ENCODE data around the gene SRP9.
"Not testable (repeated sequence)": the region's sequence is repeated elsewhere in the genome, so short reads cannot be mapped to it uniquely, and the experiment has no call there.

Gene SRP9

GRCh38 chr1:225777058-225777582, 506 bp upstream of the SRP9 start:
- DNase-seq = peak; percentile 70

- no peak for DNase-seq
Observed at GRCh38 chr1:225778337-225778669, 677 bp downstream of the SRP9 start.

DNA sequence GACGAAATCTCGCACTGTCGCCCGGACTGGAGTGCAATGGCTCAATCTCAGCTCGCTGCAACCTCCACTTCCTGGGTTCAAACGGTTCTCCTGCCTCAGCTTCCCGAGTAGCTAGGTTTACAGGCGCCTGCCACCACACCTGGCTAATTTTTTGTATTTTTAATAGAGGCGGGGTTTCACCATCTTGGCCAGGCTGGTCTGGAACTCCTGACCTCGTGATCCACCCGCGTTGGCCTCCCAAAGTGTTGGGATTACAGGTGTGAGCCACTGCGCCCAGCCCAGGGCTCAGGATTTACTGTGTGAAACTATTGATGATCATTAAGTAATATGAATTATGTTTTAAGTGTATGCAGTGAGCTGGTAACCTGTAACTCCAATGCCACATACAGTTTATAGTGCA, 1.5 kb downstream of the SRP9 start:
- DNase-seq = not testable (repeated sequence)

DNA sequence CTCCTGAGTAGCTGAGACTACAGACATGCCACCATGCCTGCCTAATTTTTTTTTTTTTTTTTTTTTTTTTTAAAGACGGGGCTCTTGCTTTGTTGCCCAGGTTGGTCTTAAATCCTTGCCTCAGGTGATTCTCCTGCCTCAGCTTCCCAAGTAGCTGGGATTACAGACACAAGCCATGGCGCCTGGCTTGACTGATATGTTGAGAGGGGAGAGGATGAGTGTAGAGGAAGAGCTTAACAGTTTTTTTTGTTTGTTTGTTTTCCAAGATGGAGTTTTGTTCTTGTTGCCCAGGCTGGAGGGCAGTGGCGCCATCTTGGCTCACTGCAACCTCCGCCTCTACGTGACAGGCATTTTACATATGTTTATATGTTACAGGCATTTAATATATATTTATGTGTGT, 2.5 kb downstream of the SRP9 start:
- DNase-seq = no peak

DNA sequence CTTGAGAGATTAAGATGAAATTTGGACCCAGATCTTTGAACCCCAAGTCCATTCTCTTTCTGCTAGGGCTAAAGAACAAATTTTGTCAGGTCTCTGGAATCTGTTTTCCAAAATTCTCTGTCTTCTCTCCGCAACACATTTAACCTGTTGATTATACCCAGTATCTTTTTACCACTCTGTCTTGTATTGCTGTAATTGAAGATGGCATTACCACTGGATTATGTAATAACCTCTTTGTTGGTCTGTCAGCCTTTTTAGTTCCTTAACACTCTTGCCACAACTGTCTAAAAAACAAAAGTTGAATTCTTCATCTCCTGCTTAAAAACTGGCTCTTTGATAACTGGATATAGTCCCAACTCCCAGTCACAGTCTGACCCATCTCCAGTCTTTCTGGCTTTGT, 3.0 kb downstream of the SRP9 start:
- DNase-seq = no peak

GRCh38 chr1:225789142-225789541, 11.5 kb downstream of the SRP9 start:
- DNase-seq = not testable (repeated sequence)

GRCh38 chr1:225794954-225795353, 17.3 kb downstream of the SRP9 start:
- DNase-seq = no peak

GRCh38 chr1:225796097-225796496, 18.5 kb downstream of the SRP9 start:
- not testable (repeated sequence) for DNase-seq

DNA sequence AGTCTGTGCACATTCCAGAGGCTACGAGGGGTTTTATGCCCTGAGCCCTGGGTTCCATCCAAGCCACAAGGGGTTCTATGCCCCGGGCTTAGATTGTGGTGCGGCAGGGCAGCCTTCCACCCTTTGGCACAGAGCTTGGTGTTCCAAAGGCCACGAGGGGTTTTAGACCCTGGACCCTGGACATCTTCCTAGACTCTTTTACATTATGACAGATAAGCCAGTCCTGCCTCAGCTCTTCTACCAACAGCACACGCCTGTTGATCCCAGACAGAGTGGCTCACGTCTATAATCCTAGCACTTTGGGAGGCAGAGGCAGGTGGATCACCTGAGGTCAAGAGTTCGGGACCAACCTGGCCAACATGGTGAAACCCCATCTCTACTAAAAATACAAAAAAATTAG, 23.5 kb downstream of the SRP9 start:
- not testable (repeated sequence) for DNase-seq

DNA sequence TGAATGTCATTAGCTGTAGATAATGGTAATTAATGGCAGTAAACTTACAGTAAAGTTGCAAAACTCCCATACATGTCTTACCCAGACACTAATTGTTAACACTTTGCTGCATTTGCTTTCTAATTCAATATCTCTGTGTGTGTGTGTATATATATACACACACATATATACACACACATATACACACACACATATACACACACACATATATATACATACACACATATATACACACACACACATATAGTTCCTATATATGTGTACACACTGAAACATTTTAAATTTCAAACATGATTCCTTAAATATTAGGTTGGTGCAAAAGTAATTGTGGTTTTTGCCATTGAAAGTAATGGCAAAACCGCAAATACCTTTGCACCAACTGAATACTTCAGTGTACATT, 28.6 kb downstream of the SRP9 start:
- DNase-seq = no peak

DNA sequence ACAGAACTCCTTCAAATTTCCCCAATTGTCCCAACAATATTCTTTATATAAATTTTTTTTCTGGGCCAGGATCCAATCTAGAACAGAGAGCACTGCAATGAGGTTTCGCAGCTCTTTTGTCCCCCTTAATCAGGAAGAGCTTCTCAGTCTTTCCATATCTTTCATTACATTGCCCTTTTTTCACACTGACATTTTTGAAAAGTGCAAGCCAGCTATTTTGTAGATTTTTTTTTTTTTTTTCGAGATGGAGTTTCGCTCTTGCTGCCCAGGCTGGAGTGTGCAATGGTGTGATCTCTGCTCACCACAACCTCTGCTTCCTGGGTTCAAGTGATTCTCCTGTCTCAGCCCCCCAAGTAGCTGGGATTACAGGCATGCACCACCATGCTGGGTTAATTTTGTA, 29.1 kb downstream of the SRP9 start:
- not testable (repeated sequence) for DNase-seq

GRCh38 chr1:225808136-225808535, 30.5 kb downstream of the SRP9 start:
- no peak for DNase-seq

DNA sequence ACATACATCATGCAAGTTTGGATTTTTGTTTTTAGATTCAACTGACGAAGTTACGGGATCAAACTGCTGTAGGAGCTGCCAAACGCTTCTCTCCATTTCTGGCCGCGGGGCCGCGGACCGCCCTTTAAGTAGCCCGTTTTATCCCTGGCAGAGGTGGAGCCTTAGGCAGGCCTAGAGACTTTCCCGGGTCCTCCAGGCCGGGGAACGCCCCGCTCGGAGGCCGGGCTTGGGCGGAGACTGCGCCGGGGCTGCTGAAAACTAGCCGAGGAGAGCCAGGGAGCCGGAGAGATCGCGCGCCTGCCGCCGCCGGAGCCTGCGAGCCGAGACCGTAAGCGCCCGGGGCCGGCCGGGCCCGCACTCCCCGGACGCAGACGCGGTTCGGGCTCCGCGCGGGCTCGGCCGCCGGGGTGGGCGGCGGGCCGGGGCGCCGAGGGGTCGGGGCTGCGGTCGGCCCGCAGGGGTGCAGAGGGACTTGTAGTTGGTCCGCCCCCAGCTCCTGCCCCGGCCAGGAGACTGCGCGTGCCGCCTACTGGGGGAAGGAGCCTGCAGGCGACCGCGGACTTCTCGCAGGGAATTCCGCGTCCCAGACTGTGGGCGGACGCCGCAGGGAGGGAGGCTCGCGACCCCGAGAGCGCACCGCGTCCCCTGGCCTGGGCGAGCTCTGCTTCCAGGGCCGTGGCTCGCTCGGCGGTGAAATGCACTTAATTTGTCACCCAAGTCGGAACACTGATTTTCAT, 32.4 kb downstream of the SRP9 start, which contains the start of gene EPHX1:
EPHX1 (plus strand) TSS at position 283 of the 737 bp plus-strand sequence. CDS start 18,606 bp downstream, outside the sequence.
- DNase-seq = peak; percentile 87

DNA sequence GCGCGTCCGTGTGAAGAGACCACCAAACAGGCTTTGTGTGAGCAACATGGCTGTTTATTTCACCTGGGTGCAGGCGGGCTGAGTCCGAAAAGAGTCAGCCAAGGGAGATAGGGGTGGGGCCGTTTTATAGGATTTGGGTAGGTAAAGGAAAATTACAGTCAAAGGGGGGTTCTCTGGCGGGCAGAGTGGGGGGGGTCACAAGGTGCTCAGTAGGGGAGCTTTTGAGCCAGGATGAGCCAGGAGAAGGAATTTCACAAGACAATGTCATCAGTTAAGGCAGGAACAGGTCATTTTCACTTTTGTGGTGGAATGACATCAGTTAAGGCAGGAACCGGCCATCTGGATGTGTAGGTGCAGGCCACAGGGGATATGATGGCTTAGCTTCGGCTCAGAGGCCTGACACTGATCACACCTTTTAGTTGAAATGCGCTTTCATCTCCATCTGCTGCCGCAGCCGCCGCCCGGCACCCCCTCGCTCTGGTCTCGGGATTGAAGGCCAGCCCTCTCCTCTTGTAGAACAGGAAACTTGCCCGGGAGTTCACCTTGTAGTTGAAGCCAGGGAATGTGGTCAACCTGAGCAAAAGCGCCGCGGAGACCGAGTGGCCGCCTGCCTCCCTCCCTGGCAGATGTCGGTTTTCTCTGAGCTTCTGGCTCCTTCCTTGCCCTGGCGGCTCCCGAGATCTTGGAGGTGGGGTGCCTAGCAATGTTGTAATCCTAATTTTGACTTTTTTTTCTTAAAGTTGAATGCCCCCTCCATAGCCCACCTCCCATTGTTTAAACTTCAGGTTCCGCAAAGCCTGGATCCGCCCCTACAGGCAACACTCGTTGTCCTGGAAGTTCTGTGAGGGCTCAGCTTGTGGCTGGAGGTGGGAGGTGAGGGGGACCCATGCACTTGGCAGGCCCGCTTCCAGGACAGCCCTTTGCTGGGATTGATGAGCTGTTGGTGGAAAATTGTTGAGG, 33.2 kb downstream of the SRP9 start:
- not testable (repeated sequence) for DNase-seq

GRCh38 chr1:225811622-225812487, 34.2 kb downstream of the SRP9 start:
- DNase-seq = no peak

DNA sequence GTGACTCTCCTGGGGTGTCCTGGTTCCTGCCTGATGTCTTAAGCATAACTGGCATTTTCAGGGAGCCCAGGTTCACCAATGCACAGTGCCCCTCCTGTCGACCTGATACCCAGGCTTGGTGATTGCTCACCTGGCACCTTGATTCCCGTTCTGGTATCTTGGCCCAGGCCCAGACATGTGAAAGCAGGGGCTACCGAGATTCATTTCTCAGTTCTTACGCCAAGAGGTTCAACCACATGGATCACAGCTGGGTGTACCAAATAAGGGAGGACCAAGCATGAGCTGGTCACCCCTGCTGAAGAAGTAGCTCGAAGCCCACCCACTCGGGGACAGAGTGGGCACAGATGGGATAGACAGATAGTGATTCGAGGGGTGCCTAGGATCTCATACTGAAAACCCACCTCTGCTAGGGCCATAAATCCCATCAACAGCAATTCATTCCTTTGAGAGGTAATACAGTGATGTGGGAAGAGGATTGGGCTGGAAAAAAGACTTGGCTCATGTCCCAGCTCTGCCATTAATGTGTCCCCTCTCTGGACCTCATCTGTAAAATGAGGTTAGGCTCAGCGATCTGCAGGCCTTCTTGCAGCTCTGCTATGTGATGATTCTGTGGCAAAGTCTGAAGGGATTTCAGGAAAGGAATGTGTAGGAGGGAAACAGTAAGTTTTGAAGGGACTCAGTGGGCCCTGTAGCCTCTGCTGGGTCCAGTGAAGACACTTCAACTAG, 35.0 kb downstream of the SRP9 start:
- DNase-seq = no peak

GRCh38 chr1:225813214-225813964, 35.8 kb downstream of the SRP9 start:
- no peak for DNase-seq

DNA sequence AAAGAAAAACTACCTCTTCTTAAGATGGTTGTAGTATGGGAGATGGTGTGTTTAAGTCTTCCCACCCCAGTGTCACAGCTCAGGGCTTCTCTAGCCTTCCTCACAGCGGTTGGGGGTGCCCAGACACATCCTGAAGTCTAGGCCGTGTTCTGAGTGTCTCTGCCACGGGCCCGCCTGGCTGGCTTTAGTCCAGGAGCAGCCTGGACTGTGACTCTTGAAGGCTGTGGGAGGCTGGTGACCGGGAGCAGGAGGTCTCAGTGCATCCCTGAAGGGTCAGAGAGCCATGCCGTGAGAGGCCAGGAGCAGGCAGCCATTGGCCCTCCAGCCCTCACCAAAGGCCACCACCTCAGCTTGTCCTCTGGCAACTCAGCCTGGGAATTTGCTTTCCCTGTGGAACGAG, 36.8 kb downstream of the SRP9 start:
- DNase-seq = no peak

DNA sequence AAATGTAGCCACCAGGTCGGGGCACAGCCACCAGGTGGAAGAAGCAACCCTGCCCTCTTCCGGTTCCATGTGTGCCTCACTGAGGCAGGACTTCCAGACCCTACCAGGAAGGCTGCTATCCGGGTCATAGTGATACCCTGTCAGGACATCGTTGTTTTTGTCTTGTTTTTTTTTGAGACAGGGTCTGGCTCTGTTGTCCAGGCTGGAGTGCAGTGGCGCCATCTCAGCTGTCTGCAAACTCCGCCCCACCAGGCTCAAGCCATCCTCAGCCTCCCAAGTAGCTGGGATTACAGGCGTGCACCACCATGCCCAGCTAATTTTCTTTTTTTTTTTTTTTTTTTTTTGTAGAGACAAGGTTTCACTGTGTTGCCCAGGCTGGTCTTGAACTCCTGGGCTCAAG, 37.5 kb downstream of the SRP9 start:
- DNase-seq = not testable (repeated sequence)

GRCh38 chr1:225815526-225816178, 38.0 kb downstream of the SRP9 start:
- DNase-seq = no peak
